Kidney epithelial cell (primary cell): ENCODE measurements around the gene IER5. TPM values are rescaled to one million over a fixed set of nuclear protein-coding genes. Genes with fewer than 3 reads are reported as not detected.
A peak's percentile ranks its signal among the peaks of the same experiment; 100 is the strongest.

ENCODE experiments used
- DNase-seq: peaks from one replicate; pipeline ENCODE4 v3.0.0-alpha.2; 2010; ENCODE audit warnings: low read depth
- H3K27me3 ChIP-seq: 2 replicates; pipeline ENCODE4 v1.6.0; 2011; ENCODE audit warnings: low read length; ENCODE audit not compliant: control insufficient read depth, insufficient read depth
- H3K36me3 ChIP-seq: 2 replicates; pipeline ENCODE4 v1.5.1; 2011; ENCODE audit warnings: low read length; ENCODE audit not compliant: control insufficient read depth, insufficient read depth
- H3K4me3 ChIP-seq: 2 replicates; pipeline ENCODE4 v1.5.1; 2011; ENCODE audit warnings: low read depth, mild to moderate bottlenecking, control low read depth, low read length
- total RNA-seq: library from RNA; depleted of rRNA; stranded (reverse); fragments of >200 nt; gene quantifications from 2 replicates; pipeline ENCODE4 v1.2.3, GENCODE V29; 2015
- TF ChIP-seq, protein P1 (sequence below): IDR thresholded peaks from 2 replicates; pipeline ENCODE4 v1.5.1; 2011; ENCODE audit warnings: mild to moderate bottlenecking, moderate library complexity, low read length, control low read depth, inconsistent platforms; ENCODE audit not compliant: insufficient read depth, poor library complexity, severe bottlenecking

Gene IER5
- total RNA-seq, 1 donor from 2014 or later = 21.9 TPM

- TF ChIP-seq, protein P1, sequence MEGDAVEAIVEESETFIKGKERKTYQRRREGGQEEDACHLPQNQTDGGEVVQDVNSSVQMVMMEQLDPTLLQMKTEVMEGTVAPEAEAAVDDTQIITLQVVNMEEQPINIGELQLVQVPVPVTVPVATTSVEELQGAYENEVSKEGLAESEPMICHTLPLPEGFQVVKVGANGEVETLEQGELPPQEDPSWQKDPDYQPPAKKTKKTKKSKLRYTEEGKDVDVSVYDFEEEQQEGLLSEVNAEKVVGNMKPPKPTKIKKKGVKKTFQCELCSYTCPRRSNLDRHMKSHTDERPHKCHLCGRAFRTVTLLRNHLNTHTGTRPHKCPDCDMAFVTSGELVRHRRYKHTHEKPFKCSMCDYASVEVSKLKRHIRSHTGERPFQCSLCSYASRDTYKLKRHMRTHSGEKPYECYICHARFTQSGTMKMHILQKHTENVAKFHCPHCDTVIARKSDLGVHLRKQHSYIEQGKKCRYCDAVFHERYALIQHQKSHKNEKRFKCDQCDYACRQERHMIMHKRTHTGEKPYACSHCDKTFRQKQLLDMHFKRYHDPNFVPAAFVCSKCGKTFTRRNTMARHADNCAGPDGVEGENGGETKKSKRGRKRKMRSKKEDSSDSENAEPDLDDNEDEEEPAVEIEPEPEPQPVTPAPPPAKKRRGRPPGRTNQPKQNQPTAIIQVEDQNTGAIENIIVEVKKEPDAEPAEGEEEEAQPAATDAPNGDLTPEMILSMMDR = no peak
- Histone ChIP-seq H3K36me3 (no peaks in the 10 kb centered on the region), H3K4me3 (no peak overlapping the region), H3K27me3 (no peaks in the 10 kb centered on the region)
- DNase-seq = no peak
Measured at GRCh38 chr1:181133969-181134418, 45.5 kb downstream of the IER5 start.

GRCh38 chr1:181134543-181135436, 46.3 kb downstream of the IER5 start:
- Histone ChIP-seq H3K4me3 (no peak overlapping the region), H3K27me3 (no peaks in the 10 kb centered on the region), H3K36me3 (no peaks in the 10 kb centered on the region)
- TF ChIP-seq, protein P1 = no peak
- DNase-seq = no peak

DNA sequence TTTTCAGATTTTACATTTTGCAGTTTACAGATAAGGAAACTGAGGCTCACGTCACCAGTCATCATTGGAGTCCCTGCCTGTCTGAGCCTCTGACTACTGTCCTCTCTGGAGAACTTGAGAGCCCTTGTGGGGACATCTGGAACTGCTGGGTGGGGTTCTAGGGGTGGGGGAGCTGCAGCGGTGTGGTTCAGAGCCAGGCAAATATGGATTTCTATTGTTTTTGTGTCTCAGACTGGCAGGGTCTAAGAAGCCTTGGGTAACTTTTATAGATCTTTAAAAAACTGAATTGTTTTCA, 46.9 kb downstream of the IER5 start:
- no peak overlapping the region for H3K4me3 ChIP-seq
- DNase-seq = no peak
- no peaks in the 10 kb centered on the region for H3K27me3 ChIP-seq
- TF ChIP-seq, protein P1 = peak; percentile 32
- no peaks in the 10 kb centered on the region for H3K36me3 ChIP-seq

- no peaks in the 10 kb centered on the region for H3K27me3 ChIP-seq
- no peaks in the 10 kb centered on the region for H3K36me3 ChIP-seq
- no peak overlapping the region for H3K4me3 ChIP-seq
- DNase-seq = no peak
- TF ChIP-seq, protein P1 = no peak
Measured at GRCh38 chr1:181135815-181136737, 47.6 kb downstream of the IER5 start.

DNA sequence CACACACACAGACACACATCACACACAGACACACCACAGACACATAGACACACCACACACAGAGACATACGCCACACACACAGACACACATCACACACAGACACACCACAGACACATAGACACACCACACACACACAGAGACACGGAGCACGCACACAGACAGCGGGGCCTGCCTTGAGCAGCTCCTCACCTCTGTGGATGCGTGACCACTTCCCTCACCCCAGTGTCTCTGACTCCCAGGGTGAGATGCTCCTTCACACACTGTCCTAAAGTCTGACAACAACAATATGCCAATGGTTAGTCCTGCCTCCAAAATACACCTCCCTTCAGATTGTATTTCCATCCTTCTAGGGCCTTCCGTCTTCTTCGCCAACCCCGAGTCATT, 48.2 kb downstream of the IER5 start:
- H3K4me3 ChIP-seq = no peak overlapping the region
- H3K36me3 ChIP-seq = no peaks in the 10 kb centered on the region
- DNase-seq = no peak
- TF ChIP-seq, protein P1 = no peak
- no peaks in the 10 kb centered on the region for H3K27me3 ChIP-seq
